ENCODE measurements around the gene ING4. TPM values are rescaled to one million over a fixed set of nuclear protein-coding genes. Genes with fewer than 3 reads are reported as not detected.

Gene ING4
- total RNA-seq, 1 experiment from 2014 or later = 23.0 TPM

GRCh38 chr12:6602526-6602925, 60.4 kb downstream of the ING4 start (continued):
- TF ChIP-seq ZNF263 (CRISPR knock-in tag; IDR thresholded peaks at IDR 0.05; ENCODE audit: low read depth) (no peak), GRHL2 (CRISPR knock-in tag; IDR thresholded peaks at IDR 0.05; ENCODE audit: insufficient replicate concordance, severe bottlenecking) (no peak), GABPB1 (CRISPR knock-in tag; IDR thresholded peaks at IDR 0.05) (no peak), MYBL2 (CRISPR knock-in tag; IDR thresholded peaks at IDR 0.05) (no peak), JAZF1 (CRISPR knock-in tag; IDR thresholded peaks at IDR 0.05) (no peak)

Other genes with a start within 250 kb of the ING4 start
- 0.23 to 0.34 TPM (median 0.28 TPM) in 3 replicates for gene CD27, start 218.2 kb downstream of the ING4 start, total RNA-seq (2021)
- gene TAPBPL, start 211.1 kb downstream of the ING4 start, total RNA-seq (2021) = 0.98 to 1.3 TPM (median 1.1 TPM) in 3 replicates
- gene VAMP1, start 192.4 kb downstream of the ING4 start, total RNA-seq (2021) = 12.8 to 14.3 TPM (median 13.8 TPM) in 3 replicates
- 285 to 290 TPM (median 288 TPM) in 3 replicates for gene MRPL51, start 169.9 kb downstream of the ING4 start, total RNA-seq (2021)
- gene NCAPD2, start 169.0 kb downstream of the ING4 start, total RNA-seq (2021) = 131 to 141 TPM (median 133 TPM) in 3 replicates
- 4,276 to 4,694 TPM (median 4,682 TPM) in 3 replicates for gene GAPDH, start 128.6 kb downstream of the ING4 start, total RNA-seq (2021)
- gene IFFO1, start 107.1 kb downstream of the ING4 start, total RNA-seq (2021) = 14.1 to 15.4 TPM (median 14.5 TPM) in 3 replicates
- 68.4 to 79.4 TPM (median 72.4 TPM) in 3 replicates for gene NOP2, start 94.8 kb downstream of the ING4 start, total RNA-seq (2021)
- 333 to 354 TPM (median 334 TPM) in 3 replicates for gene CHD4, start 55.7 kb downstream of the ING4 start, total RNA-seq (2021)
- 0.20 to 0.57 TPM (median 0.48 TPM) in 3 replicates for gene LPAR5, start 27.2 kb downstream of the ING4 start, total RNA-seq (2021)
- gene ACRBP, start 15.7 kb downstream of the ING4 start, total RNA-seq (2021) = 2.1 to 4.2 TPM (median 3.2 TPM) in 3 replicates
- 63.8 to 64.7 TPM (median 64.4 TPM) in 3 replicates for gene ZNF384, start 26.3 kb upstream of the ING4 start, total RNA-seq (2021)
- gene PIANP, start 37.7 kb upstream of the ING4 start, total RNA-seq (2021) = 7.7 to 9.9 TPM (median 8.2 TPM) in 3 replicates
- gene COPS7A, start 60.9 kb upstream of the ING4 start, total RNA-seq (2021) = 41.2 to 43.8 TPM (median 41.4 TPM) in 3 replicates
- 226 to 236 TPM (median 229 TPM) in 3 replicates for gene MLF2, start 90.0 kb upstream of the ING4 start, total RNA-seq (2021)
- gene PTMS, start 103.2 kb upstream of the ING4 start, total RNA-seq (2021) = 370 to 539 TPM (median 525 TPM) in 3 replicates
- 2.4 to 2.6 TPM (median 2.6 TPM) in 3 replicates for gene LAG3, start 109.4 kb upstream of the ING4 start, total RNA-seq (2021)
- gene CD4, start 126.4 kb upstream of the ING4 start, total RNA-seq (2021) = 2.5 to 3.3 TPM (median 2.7 TPM) in 3 replicates
- gene GPR162, start 158.7 kb upstream of the ING4 start, total RNA-seq (2021) = 7.3 to 9.3 TPM (median 8.2 TPM) in 3 replicates
- gene P3H3, start 165.3 kb upstream of the ING4 start, total RNA-seq (2021) = 49.9 to 55.7 TPM (median 50.7 TPM) in 3 replicates
- 14.0 to 16.5 TPM (median 14.3 TPM) in 3 replicates for gene GNB3, start 177.8 kb upstream of the ING4 start, total RNA-seq (2021)
- gene CDCA3, start 188.2 kb upstream of the ING4 start, total RNA-seq (2021) = 47.1 to 61.8 TPM (median 49.1 TPM) in 3 replicates
- 141 to 158 TPM (median 149 TPM) in 3 replicates for gene USP5, start 189.0 kb upstream of the ING4 start, total RNA-seq (2021)
- gene TPI1, start 204.4 kb upstream of the ING4 start, total RNA-seq (2021) = 1,045 to 1,242 TPM (median 1,195 TPM) in 3 replicates
- 21.2 to 25.5 TPM (median 22.7 TPM) in 3 replicates for gene SPSB2, start 210.2 kb upstream of the ING4 start, total RNA-seq (2021)
- 3.1 to 5.3 TPM (median 4.9 TPM) in 3 replicates for gene LRRC23, start 241.7 kb upstream of the ING4 start, total RNA-seq (2021)